Tibial artery (tissue), 4 donors: Measurements from ENCODE around the gene CLIC3.
A peak's percentile ranks its signal among the peaks of the same experiment; 100 is the strongest.

Experiments used
- DNase-seq, 2 donors: peaks; one replicate each; pipeline ENCODE4 v3.0.0-alpha.2; 2019
- H3K27ac ChIP-seq, 2 donors: fragments of 200-600 bp; sonication (generic) in 1 of 2; 1 replicate in 1 of 2; 2 replicates in 1 of 2; pipeline ENCODE4 v1.5.1; 2018 to 2019; ENCODE audit warnings: mild to moderate bottlenecking in 1 of 2
- H3K27me3 ChIP-seq, 2 donors: fragments of 200-600 bp; sonication (generic) in 1 of 2; one replicate each; pipeline versions ENCODE4 v1.5.1 to v1.6.0; 2016 to 2019
- H3K36me3 ChIP-seq, 3 donors: fragments of 200-600 bp; sonication (generic) in 2 of 3; one replicate each; pipeline ENCODE4 v1.5.1; 2016 to 2019; ENCODE audit warnings: mild to moderate bottlenecking in 2 of 3
- H3K4me1 ChIP-seq, 4 donors: fragments of 200-600 bp; sonication (generic) in 2 of 4; 1 replicate in 3 of 4; 2 replicates in 1 of 4; pipeline ENCODE4 v1.5.1; 2016 to 2019
- H3K4me3 ChIP-seq, 2 donors: fragments of 200-600 bp; sonication (generic) in 1 of 2; 1 replicate in 1 of 2; 2 replicates in 1 of 2; pipeline ENCODE4 v1.5.1; 2018 to 2019; ENCODE audit warnings: mild to moderate bottlenecking in 2 of 2
- H3K9me3 ChIP-seq, 3 donors: fragments of 200-600 bp; sonication (generic) in 1 of 3; one replicate each; pipeline ENCODE4 v1.5.1; 2016 to 2019
- CTCF ChIP-seq, 2 experiments: fragments of 200-600 bp in 1 of 2; fragments of 450-650 bp in 1 of 2; IDR thresholded peaks; one replicate each; pipeline ENCODE4 v1.5.1; 2017 to 2019; ENCODE audit warnings: antibody characterized with exemption in 2 of 2, mild to moderate bottlenecking in 1 of 2, moderate library complexity in 1 of 2
- intact Hi-C: fragments of 100-400 bp; cut with DNase I; formaldehyde crosslinking; loops from one replicate; pipeline ENCODE4 v1.15.0; 2023; ENCODE audit warnings: low total_unique reads

CLIC3 gene

GRCh38 chr9:137001857-137002645 lies 5.7 kb upstream of the CLIC3 start:
- no peak overlapping the region for H3K27ac ChIP-seq
- no peak overlapping the region for H3K4me3 ChIP-seq
- peaks cover 0 to 12% of the 10 kb centered on the region in 2 donors for H3K27me3 ChIP-seq
- TF ChIP-seq CTCF (IDR thresholded peaks at IDR 0.05): no peak
- peaks cover 0 to 1% (median 0%) of the 10 kb centered on the region in 3 donors for H3K36me3 ChIP-seq
- H3K9me3 ChIP-seq: no peaks in the 10 kb centered on the region
- no peak for DNase-seq
- intact Hi-C loops: no loop called here
- peaks cover 0 to 1% (median 0%) of the 10 kb centered on the region in 4 donors for H3K4me1 ChIP-seq

- no peaks in the 10 kb centered on the region for H3K36me3 ChIP-seq
- H3K27me3 ChIP-seq: peaks cover 0 to 25% of the 10 kb centered on the region in 2 donors
- H3K4me1 ChIP-seq: peaks cover 0 to 18% (median 14%) of the 10 kb centered on the region in 4 donors
- intact Hi-C loops: no loop called here
- TF ChIP-seq CTCF (IDR thresholded peaks at IDR 0.05): no peak
- no peak overlapping the region for H3K4me3 ChIP-seq
- DNase-seq: no peak
- H3K9me3 ChIP-seq: no peaks in the 10 kb centered on the region
- H3K27ac ChIP-seq: no peak overlapping the region
These were observed 4.0 kb upstream of the CLIC3 start for GRCh38 chr9:137000177-137000930.

GRCh38 chr9:136997830-136998234 lies 1.5 kb upstream of the CLIC3 start:
- H3K27me3 ChIP-seq: peaks cover 0 to 35% of the 10 kb centered on the region in 2 donors
- intact Hi-C loops: no loop called here
- H3K27ac ChIP-seq: no peak overlapping the region
- no peak for TF ChIP-seq CTCF (IDR thresholded peaks at IDR 0.05)
- H3K4me1 ChIP-seq: peaks cover 0 to 29% (median 25%) of the 10 kb centered on the region in 4 donors
- H3K9me3 ChIP-seq: no peaks in the 10 kb centered on the region
- no peaks in the 10 kb centered on the region for H3K36me3 ChIP-seq
- DNase-seq: no peak
- no peak overlapping the region for H3K4me3 ChIP-seq

GRCh38 chr9:136997371-136997770 lies 1.0 kb upstream of the CLIC3 start:
- Histone ChIP-seq H3K4me1 (peaks cover 0 to 34% (median 27%) of the 10 kb centered on the region in 4 donors), H3K27ac (no peak overlapping the region), H3K27me3 (peaks cover 0 to 35% of the 10 kb centered on the region in 2 donors), H3K36me3 (no peaks in the 10 kb centered on the region), H3K9me3 (no peaks in the 10 kb centered on the region), H3K4me3 (no peak overlapping the region)
- intact Hi-C loops: no loop called here
- DNase-seq: no peak
- no peak for TF ChIP-seq CTCF (IDR thresholded peaks at IDR 0.05)

GRCh38 chr9:136995772-136996311 lies 526 bp downstream of the CLIC3 start:
- H3K4me1 ChIP-seq: peaks cover 0 to 34% (median 27%) of the 10 kb centered on the region in 4 donors

More at GRCh38 chr9:136995772-136996311, 526 bp downstream of the CLIC3 start:
- peak overlapping the region in 1 of 2 donors; percentile 29 for H3K4me3 ChIP-seq
- intact Hi-C loops: no loop called here
- H3K27ac ChIP-seq: peak overlapping the region in 1 of 2 donors; percentile 29
- peaks cover 0 to 35% of the 10 kb centered on the region in 2 donors for H3K27me3 ChIP-seq
- TF ChIP-seq CTCF (IDR thresholded peaks at IDR 0.05): no peak
- no peaks in the 10 kb centered on the region for H3K9me3 ChIP-seq
- no peaks in the 10 kb centered on the region for H3K36me3 ChIP-seq
- peak in 1 of 2 donors; percentile 76 for DNase-seq
